ENCODE measurements around the gene ARFGEF3.

- TF ChIP-seq, protein P1, sequence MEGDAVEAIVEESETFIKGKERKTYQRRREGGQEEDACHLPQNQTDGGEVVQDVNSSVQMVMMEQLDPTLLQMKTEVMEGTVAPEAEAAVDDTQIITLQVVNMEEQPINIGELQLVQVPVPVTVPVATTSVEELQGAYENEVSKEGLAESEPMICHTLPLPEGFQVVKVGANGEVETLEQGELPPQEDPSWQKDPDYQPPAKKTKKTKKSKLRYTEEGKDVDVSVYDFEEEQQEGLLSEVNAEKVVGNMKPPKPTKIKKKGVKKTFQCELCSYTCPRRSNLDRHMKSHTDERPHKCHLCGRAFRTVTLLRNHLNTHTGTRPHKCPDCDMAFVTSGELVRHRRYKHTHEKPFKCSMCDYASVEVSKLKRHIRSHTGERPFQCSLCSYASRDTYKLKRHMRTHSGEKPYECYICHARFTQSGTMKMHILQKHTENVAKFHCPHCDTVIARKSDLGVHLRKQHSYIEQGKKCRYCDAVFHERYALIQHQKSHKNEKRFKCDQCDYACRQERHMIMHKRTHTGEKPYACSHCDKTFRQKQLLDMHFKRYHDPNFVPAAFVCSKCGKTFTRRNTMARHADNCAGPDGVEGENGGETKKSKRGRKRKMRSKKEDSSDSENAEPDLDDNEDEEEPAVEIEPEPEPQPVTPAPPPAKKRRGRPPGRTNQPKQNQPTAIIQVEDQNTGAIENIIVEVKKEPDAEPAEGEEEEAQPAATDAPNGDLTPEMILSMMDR (IDR thresholded peaks at IDR 0.05), result no peak
- no peak for TF ChIP-seq POLR2A (IDR thresholded peaks at IDR 0.05)
Observed at GRCh38 chr6:138248011-138248410, 86.3 kb downstream of the ARFGEF3 start.
